MCF 10A (cell line): Measurements from ENCODE around the gene ZBTB40. TPM values are rescaled to one million over a fixed set of nuclear protein-coding genes. Genes with fewer than 3 reads are reported as not detected.

Experiments
- BruUV-seq: library from RNA; stranded (reverse); fragments of 400-500 nt; replicated peaks from 2 replicates; lab custom pipeline; 2021; lab: Mats Ljungman, UMichigan
- CTCF ChIA-PET: fragments of 300-600 bp; sonication (Branson Sonifier 250); formaldehyde crosslinking; extraction: SDS; loops from one replicate; lab custom pipeline; 2021; ENCODE audit warnings: antibody characterized with exemption, inconsistent platforms; lab: Yijun Ruan, JAX
- POLR2A ChIA-PET: fragments of 300-600, 350-650 bp; sonication (Branson Sonifier 250); formaldehyde crosslinking; extraction: SDS; loops from one replicate; lab custom pipeline; 2020; ENCODE audit warnings: antibody characterized with exemption, inconsistent platforms; lab: Yijun Ruan, JAX
- DNase-seq: peaks from one replicate; pipeline ENCODE4 v3.0.0-alpha.2; 2018; ENCODE audit not compliant: unreplicated experiment
- H3K27ac Mint-ChIP-seq: one replicate; pipeline ENCODE4 v1.8.0; 2022; ENCODE audit warnings: mild to moderate bottlenecking, low read depth, mixed read lengths; ENCODE audit not compliant: unreplicated experiment
- H3K27me3 Mint-ChIP-seq: one replicate; pipeline ENCODE4 v1.8.0; 2022; ENCODE audit warnings: mixed read lengths; ENCODE audit not compliant: insufficient read depth, unreplicated experiment
- H3K36me3 Mint-ChIP-seq: one replicate; pipeline ENCODE4 v1.8.0; 2022; ENCODE audit warnings: mild to moderate bottlenecking, moderate library complexity, mixed read lengths; ENCODE audit not compliant: insufficient read depth, unreplicated experiment
- H3K4me1 Mint-ChIP-seq: one replicate; pipeline ENCODE4 v1.8.0; 2022; ENCODE audit warnings: mixed read lengths; ENCODE audit not compliant: insufficient read depth, unreplicated experiment
- H3K4me3 Mint-ChIP-seq: one replicate; pipeline ENCODE4 v1.8.0; 2022; ENCODE audit warnings: mild to moderate bottlenecking, moderate library complexity, mixed read lengths; ENCODE audit not compliant: unreplicated experiment
- H3K9me3 Mint-ChIP-seq: one replicate; pipeline ENCODE4 v1.8.0; 2022; ENCODE audit warnings: mixed read lengths; ENCODE audit not compliant: unreplicated experiment
- intact Hi-C: fragments of 100-400 bp; cut with micrococcal nuclease; formaldehyde crosslinking; loops from 2 replicates; pipeline ENCODE4 v1.14.1; 2022
- total RNA-seq: library from RNA; stranded (reverse); gene quantifications from 2 replicates; pipeline ENCODE4 v1.2.3, GENCODE V29; 2022
- TF ChIP-seq, protein P1 (sequence below): fragments of 200-600 bp; IDR thresholded peaks from one replicate; pipeline ENCODE4 v1.8.0; 2022; ENCODE audit warnings: antibody characterized with exemption, mild to moderate bottlenecking; ENCODE audit not compliant: unreplicated experiment

The ZBTB40 gene
- total RNA-seq, 1 experiment from 2014 or later, result 20.4 TPM

DNA sequence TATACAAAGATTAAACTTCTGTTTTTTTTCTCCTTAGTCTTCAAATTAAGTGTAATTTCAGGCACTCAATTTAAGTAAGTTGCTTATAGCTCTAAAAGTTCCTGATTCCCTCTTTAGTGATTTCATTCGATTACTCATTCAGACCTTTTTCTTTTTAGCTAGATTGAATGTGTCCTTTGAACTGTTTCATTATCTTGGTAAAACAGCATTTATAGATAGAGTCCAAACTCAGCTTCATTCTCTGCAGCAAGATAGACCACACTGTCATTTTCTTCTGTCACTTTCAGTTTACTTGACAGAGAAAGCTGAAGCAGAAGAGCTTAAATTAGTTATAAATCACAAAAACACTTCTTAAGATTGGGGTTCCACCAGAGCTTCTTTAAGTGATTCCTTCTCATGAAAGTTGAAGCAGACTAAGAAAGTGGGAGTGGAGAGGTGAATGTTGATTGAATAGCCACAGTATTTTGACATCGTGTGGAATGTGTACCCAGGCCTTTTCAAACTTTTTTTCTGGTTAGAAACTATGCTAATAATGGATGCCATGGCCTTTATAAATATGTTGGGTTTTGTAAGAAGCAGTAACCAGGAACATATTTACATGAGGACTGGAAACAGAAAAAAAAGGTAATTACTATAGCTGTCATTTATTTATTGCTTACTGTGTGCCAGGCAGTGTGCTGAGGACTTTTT lies 52.2 kb downstream of the ZBTB40 start:
- ChIA-PET POLR2A (interaction anchor here (0.7 kb wide), 1 partner anchor 17 kb away, joined by 3 read pairs; no protein-coding TSS in a partner anchor), CTCF (interaction anchor here (0.6 kb wide), 1 partner anchor 200 kb away, joined by 3 read pairs; no protein-coding TSS in a partner anchor)
- Mint-ChIP-seq H3K4me1 (peaks cover 14% of the 10 kb centered on the region), H3K9me3 (no peaks in the 10 kb centered on the region), H3K36me3 (peaks cover 41% of the 10 kb centered on the region), H3K27ac (peak overlapping the region; percentile 46), H3K27me3 (no peaks in the 10 kb centered on the region), H3K4me3 (no peak overlapping the region)
- TF ChIP-seq, protein P1, sequence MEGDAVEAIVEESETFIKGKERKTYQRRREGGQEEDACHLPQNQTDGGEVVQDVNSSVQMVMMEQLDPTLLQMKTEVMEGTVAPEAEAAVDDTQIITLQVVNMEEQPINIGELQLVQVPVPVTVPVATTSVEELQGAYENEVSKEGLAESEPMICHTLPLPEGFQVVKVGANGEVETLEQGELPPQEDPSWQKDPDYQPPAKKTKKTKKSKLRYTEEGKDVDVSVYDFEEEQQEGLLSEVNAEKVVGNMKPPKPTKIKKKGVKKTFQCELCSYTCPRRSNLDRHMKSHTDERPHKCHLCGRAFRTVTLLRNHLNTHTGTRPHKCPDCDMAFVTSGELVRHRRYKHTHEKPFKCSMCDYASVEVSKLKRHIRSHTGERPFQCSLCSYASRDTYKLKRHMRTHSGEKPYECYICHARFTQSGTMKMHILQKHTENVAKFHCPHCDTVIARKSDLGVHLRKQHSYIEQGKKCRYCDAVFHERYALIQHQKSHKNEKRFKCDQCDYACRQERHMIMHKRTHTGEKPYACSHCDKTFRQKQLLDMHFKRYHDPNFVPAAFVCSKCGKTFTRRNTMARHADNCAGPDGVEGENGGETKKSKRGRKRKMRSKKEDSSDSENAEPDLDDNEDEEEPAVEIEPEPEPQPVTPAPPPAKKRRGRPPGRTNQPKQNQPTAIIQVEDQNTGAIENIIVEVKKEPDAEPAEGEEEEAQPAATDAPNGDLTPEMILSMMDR, result no peak
- DNase-seq, result no peak
- no TSS peak for BruUV-seq
- intact Hi-C loops, result no loop called here

DNA sequence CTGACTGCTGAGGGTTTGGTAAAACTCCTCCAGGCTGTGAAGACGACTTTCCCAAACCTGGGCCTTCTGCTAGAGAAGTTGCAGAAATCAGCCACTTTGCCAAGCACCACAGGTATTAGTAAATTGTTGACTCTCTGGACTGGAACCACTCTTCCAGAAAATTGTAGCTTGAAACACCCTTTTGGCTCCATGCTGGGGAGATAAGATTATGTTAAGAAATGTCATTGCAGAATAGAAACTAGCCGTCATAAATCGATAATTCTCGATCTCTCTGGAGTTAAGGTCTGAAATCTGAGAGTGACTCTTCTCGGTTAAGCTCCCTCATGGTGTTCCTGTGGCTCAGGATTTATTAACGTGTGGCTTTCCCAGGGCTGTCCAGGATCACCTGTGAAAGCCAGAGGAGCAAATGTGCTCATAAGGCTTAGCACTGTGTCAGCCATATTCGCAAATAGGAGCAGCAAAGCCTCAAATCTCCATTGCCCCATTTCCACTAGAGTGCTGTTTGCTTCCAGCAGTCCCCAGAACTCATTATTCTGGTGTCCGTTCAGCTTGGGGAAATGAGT lies 54.6 kb downstream of the ZBTB40 start:
- Mint-ChIP-seq H3K27ac (no peak overlapping the region), H3K4me3 (no peak overlapping the region), H3K9me3 (no peaks in the 10 kb centered on the region), H3K36me3 (peaks cover 56% of the 10 kb centered on the region), H3K4me1 (no peaks in the 10 kb centered on the region), H3K27me3 (no peaks in the 10 kb centered on the region)
- intact Hi-C loops, result no loop called here
- ChIA-PET POLR2A (no interaction called here), CTCF (no interaction called here)
- DNase-seq, result no peak
- no TSS peak for BruUV-seq
- TF ChIP-seq, protein P1, result no peak

DNA sequence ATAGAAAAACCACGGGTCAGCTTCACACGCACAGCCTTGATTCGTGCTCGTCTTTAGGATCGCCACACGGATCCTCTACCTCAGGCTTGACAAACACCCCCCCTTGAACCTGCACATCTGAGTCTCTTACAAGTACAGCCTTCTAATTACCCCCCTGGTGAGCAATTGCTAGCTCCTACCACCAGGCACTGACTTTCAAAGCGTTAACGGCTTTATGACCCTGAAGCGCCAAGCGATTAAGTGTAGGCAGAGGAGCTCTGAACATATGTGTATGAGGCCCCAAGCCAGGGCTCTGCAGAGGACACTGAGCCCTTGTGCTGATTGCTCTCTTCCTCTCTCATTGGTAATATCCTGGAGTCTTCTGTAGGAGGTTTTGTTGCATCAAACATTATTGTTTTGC lies 55.9 kb downstream of the ZBTB40 start:
- ChIA-PET POLR2A (no interaction called here), CTCF (no interaction called here)
- no TSS peak for BruUV-seq
- Mint-ChIP-seq H3K9me3 (no peaks in the 10 kb centered on the region), H3K4me1 (no peaks in the 10 kb centered on the region), H3K27ac (no peak overlapping the region), H3K4me3 (no peak overlapping the region), H3K27me3 (no peaks in the 10 kb centered on the region), H3K36me3 (peaks cover 57% of the 10 kb centered on the region)
- TF ChIP-seq, protein P1, result no peak
- DNase-seq, result no peak
- intact Hi-C loops, result no loop called here

DNA sequence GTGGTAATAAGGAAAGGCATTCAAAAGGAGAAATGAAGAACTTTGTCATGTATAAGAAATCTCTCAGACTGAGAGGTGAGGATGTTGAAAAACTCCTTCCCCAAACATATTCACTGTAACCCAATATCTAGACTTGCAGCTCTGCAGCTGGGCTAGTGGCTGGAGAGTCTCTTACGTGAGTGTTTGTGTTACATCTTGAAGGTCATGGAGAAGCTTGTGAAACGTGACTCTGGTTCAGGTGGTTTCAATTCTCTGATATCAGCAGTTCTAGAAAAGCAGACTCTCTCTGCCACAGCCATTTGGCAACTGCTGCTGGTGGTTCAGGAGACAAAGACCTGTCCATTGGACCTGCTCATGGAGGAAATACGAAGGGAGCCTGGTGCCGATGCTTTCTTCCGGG lies 56.7 kb downstream of the ZBTB40 start:
- TF ChIP-seq, protein P1, result no peak
- Mint-ChIP-seq H3K27ac (no peak overlapping the region), H3K9me3 (no peaks in the 10 kb centered on the region), H3K4me1 (no peaks in the 10 kb centered on the region), H3K4me3 (no peak overlapping the region), H3K27me3 (no peaks in the 10 kb centered on the region), H3K36me3 (peaks cover 60% of the 10 kb centered on the region)
- CTCF ChIA-PET, result no interaction called here
- intact Hi-C loops, result no loop called here
- no TSS peak for BruUV-seq
- POLR2A ChIA-PET, result interaction anchor here (1.2 kb wide), 1 partner anchor 8 kb away, joined by 3 read pairs; no protein-coding TSS in a partner anchor
- no peak for DNase-seq
